Measurements from ENCODE around the gene ERCC2.
A peak's percentile ranks its signal among the peaks of the same experiment; 100 is the strongest.
"Not testable (repeated sequence)": the region's sequence is repeated elsewhere in the genome, so short reads cannot be mapped to it uniquely, and the experiment has no call there.

Gene ERCC2

GRCh38 chr19:45370410-45371204 lies at the start of gene ERCC2:
Gene ERCC2 (minus strand): TSS chr19:45370573. CDS start chr19:45370540, 33 bp downstream.
- DNase-seq: peak; percentile 98 to 100

- DNase-seq: no peak
Measured at GRCh38 chr19:45419895-45420294, 49.5 kb upstream of the ERCC2 start.

GRCh38 chr19:45419396-45419795 lies 49.0 kb upstream of the ERCC2 start:
- peak in 1 of 2 donors; percentile 69 for DNase-seq

GRCh38 chr19:45418802-45419201 lies 48.4 kb upstream of the ERCC2 start:
- DNase-seq: no peak

GRCh38 chr19:45417151-45417550 lies 46.8 kb upstream of the ERCC2 start:
- DNase-seq: no peak

- DNase-seq: no peak
Measured at GRCh38 chr19:45414468-45414867, 44.1 kb upstream of the ERCC2 start.

- DNase-seq: no peak
Measured at GRCh38 chr19:45413497-45413896, 43.1 kb upstream of the ERCC2 start.

GRCh38 chr19:45410330-45410729 lies 40.0 kb upstream of the ERCC2 start:
- not testable (repeated sequence) for DNase-seq

- no peak for DNase-seq
Measured at GRCh38 chr19:45409557-45409920, 39.2 kb upstream of the ERCC2 start.

GRCh38 chr19:45408830-45409556 lies 38.6 kb upstream of the ERCC2 start:
- no peak for DNase-seq

GRCh38 chr19:45408121-45408520 lies 37.7 kb upstream of the ERCC2 start:
- no peak for DNase-seq

GRCh38 chr19:45407585-45407984 lies 37.2 kb upstream of the ERCC2 start:
- not testable (repeated sequence) for DNase-seq

GRCh38 chr19:45407091-45407375 lies 36.7 kb upstream of the ERCC2 start:
- DNase-seq: no peak

- peak; percentile 72 to 81 for DNase-seq
Measured at GRCh38 chr19:45406226-45407090, 36.1 kb upstream of the ERCC2 start, which contains the start of gene POLR1G. Gene POLR1G (plus strand): TSS chr19:45406644. CDS start chr19:45406697, 53 bp downstream.

- DNase-seq: peak; percentile 84 to 85
Measured at GRCh38 chr19:45405435-45406225, 35.3 kb upstream of the ERCC2 start.

GRCh38 chr19:45404557-45405434 lies 34.4 kb upstream of the ERCC2 start, which contains the start of gene PPP1R13L:
Gene PPP1R13L (minus strand): TSS chr19:45405069. CDS start chr19:45398318, 6,751 bp downstream.
- peak; percentile 52 to 61 for DNase-seq

- DNase-seq: peak; percentile 61 to 62
Measured at GRCh38 chr19:45403781-45404556, 33.6 kb upstream of the ERCC2 start.

- no peak for DNase-seq
Measured at GRCh38 chr19:45403272-45403671, 32.9 kb upstream of the ERCC2 start.

GRCh38 chr19:45402298-45403061 lies 32.1 kb upstream of the ERCC2 start:
- DNase-seq: peak; percentile 17 to 37

- DNase-seq: no peak
Measured at GRCh38 chr19:45401815-45402214, 31.4 kb upstream of the ERCC2 start.

All from CD4-positive, alpha-beta T cell treated with Interleukin-1 beta for 1 hour (primary cell).